GM19025 (cell line): ENCODE measurements around the gene CEP41.
"Not testable (repeated sequence)": the region's sequence is repeated elsewhere in the genome, so short reads cannot be mapped to it uniquely, and the experiment has no call there.

Experiments used
- ATAC-seq: cut with Tn5 transposase; IDR thresholded peaks from one replicate; pipeline ENCODE4 v1.9.1; 2021; ENCODE audit warnings: mild to moderate bottlenecking, low read depth, moderate library complexity; ENCODE audit not compliant: unreplicated experiment

CEP41 gene

DNA sequence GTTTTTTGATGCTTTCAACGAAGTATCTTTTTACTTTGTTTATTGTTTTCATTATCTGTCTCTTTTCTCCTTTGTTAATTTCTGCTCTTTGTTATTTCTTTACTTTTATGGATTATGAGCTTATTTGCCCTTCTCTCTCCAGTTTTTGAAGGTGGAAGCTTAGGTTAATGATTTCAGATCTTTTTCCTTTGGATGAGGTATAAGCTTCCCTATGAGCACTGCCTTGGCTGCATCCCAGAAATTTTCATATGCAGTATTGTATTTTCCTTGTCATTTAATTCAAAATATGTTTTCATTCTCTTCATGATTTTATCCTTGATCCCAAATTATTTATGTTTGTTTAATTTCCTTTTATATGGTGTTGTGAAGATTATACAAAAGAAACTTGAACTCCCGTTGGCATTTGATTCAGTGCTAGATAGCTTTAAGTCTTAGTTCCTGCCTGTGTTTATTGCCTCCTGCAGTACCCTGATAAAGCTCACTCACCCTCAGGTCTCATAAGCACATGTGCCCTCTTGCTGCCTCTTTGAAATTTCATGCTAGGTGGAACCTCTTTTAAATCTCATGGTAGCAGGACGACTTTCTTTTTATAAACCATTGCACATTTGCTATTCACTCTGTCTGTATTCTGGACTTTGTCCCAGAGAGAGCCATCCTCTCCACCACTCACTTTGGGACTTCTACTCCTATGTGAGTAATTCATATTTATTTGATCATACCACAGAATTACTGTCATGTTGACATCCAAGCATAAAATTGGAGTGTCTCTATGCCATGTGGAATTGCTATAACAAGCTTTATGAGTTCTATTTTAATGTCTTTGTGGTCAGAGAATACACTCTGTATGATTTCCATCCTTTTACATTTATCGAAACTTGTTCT is 23.0 kb upstream of the CEP41 start:
- no peak for ATAC-seq

DNA sequence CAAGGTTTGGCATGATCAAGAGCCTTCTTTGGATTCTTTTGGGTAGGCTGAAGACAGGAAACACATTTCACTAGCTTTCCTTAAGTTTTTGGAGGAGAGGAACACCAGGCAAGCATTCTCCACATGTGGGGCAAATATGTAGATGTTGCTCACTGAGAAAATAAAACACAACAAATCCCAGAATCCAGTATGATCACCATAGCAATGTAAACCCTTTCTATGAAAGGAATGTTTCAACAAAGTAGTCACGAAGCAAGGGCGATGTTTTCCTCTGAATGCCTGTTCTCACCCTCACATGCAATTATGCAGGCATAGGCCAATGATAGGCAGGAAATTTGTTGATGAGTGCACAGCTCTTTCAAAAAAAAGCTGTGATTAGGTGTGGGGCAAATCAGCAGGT is 20.5 kb upstream of the CEP41 start:
- no peak for ATAC-seq

DNA sequence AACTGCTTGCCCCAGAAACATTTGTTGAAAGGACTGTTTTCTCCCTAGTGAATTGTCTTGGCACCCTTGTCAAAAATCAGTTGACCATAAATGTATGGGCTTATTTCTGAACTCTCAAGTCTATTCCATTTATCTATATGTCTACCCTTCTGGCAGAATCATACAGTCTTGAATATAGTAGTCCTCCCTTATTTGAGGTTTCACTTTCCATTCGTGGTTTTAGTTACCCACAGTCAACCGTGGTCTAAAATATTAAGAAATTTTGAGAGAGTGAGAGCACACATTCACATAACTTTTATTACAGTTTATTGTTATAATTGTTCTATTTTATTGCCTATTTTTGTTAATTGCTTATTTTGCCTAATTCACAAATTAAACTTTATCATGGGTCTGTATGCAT is 17.4 kb upstream of the CEP41 start:
- no peak for ATAC-seq

DNA sequence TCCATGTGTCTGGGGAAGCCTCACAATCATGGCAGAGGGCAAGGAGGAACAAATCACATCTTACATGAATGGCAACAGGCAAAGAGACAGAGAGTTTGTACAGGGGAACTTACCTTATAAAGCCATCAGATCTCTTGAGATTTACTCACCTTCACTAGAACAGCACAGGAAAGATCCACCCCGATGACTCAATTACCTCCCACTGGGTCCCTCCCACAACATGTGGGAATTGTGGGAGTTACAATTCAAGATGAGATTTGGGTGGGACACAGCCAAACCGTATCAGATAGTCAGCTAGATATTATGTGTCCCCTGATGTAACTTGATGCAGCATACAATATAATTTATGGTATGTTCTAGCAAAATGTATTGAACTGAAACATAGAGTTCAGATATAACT is 14.1 kb upstream of the CEP41 start:
- ATAC-seq: no peak

DNA sequence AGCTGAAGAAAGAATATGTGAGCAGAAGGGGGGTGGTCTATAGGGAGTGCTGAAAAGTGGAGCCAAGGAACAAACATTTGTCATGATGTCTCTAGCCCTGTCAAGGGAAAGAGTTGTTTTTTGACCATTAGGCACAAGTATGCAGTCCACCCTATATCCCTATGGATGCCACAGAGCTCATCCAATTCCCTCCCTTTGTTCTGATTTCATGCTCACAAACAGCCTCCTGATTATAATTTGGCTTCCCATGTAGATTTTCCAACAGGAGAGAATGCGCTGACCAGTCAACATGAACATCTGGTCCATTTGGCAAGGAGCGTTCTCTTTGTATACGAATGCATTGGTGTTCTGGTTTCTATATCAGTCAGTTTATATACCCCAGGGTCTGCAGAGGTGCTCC is 12.1 kb upstream of the CEP41 start:
- ATAC-seq: no peak

DNA sequence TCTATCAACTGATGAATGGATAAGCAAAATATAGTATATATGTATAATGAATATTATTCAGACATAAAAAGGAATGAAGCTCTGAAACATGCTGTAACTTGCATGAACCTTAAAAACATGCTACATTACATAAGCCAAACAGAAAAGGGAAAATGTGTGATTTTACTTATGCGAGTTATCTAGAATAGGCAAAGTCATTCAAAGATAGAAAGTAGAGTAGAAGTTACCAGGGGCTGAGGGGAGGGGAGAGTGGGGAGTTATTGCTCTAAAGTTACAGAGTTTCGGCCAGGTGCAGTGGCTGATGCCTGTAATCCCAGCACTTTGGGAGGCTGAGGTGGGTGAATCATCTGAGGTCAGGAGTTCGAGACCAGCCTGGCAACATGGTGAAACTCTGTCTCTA is 10.5 kb upstream of the CEP41 start:
- ATAC-seq: not testable (repeated sequence)

DNA sequence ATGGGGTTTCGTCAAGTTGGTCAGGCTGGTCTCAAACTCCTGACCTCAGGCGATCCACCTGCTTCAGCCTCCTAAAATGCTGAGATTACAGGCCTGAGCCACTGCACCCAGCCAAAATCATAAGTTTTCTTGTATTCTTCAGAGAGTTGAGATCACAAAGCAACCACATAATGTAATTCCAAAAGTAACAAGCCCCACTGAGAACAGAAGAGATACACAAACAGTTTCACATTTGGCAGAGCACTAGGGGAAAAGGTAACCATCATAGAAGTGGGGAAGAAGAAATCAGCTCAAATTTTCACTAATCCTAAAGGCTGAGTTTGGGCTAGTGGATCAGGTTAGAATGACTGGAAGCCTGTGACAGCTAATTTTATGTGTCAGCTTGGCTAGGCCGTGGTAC is 5.4 kb upstream of the CEP41 start:
- no peak for ATAC-seq

DNA sequence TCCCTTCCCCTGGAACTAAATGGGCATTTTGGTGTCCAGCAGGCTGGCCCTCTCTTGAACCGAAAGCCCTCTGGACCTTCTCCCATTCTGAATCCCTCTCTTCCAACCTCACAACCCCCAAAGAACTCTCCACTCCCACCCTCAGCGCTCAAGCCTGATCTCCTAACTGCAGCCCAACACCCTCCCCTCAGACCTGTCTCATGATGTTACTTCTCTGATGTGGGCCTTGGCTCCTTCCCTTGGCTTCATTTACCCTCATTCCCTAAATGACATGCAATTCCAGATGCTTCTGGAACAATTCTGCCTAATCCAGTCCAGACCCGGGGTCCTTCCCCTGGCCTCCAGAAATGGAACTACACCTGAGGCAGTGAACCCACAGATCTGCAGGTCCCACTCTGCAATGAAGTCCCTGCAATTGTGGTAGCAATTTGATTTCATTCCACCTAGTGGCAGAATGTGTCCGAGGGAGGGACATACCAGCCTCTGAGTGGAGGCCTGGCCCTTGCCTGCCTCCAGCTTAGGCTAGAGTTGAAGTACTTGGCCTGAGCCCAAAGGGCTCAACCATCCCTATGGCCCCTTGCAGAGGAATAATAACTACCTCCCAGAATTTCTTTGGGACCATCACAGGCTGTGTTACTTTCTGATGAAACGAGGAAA is 4.1 kb upstream of the CEP41 start:
- no peak for ATAC-seq

DNA sequence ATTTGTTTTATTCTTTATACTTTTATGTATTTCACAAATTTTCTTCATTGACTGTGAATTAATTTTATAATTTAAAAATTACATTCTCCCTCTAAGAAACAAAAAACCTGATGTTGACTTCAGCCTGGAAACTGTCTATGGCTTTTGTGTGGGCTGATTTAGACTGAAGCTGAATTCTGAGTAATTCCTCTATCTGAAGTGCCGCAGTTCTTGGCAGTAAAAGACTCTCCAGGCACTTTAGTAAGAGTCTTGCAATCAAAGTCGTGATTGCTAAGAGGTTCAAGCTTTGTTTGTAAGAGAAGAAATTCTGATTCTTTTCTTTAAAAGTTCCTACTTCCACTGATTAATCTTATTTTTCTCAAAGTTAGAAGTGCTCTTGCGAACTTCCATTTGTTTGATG is 3.4 kb upstream of the CEP41 start:
- ATAC-seq: no peak

DNA sequence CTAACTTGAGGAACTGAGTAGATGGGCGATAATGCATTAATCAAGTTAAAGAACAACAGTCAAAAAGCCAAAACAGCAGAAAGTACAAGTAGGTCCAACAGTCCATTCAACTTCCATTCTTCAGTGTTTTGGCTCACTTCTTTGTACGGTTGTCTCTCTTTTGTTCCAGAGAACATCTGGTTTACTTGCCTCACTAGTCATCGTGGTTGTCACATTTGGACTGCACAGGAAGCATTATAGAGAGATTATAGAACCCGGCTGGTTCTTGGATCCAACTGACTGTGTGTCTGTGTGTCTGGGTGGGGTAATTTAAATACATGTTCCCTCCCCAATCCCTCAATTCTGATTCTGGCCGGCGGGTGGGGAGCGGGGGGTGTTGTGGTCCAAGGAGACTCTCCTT is 1.8 kb upstream of the CEP41 start:
- ATAC-seq: no peak

DNA sequence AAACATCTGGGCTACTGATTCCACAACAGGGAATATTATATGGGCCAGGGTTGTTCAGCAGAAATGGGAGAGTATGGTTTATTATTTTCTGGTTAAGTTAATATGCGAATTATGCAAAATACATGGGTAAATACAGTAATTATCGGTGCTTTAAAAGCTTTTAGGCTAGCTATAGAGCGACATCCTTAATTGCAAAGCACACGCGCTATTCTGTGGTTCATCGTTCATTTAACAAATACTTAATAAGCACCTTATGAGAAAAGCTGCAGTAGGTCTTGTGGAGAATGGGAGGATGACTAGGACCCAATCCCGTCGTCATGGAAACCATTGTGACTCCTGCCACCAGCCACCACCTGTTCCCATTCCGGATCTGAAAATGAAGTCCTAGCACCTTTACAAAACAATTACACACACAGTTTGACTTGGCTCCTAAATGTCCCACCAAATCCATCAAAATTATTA is 623 bp upstream of the CEP41 start:
- no peak for ATAC-seq

DNA sequence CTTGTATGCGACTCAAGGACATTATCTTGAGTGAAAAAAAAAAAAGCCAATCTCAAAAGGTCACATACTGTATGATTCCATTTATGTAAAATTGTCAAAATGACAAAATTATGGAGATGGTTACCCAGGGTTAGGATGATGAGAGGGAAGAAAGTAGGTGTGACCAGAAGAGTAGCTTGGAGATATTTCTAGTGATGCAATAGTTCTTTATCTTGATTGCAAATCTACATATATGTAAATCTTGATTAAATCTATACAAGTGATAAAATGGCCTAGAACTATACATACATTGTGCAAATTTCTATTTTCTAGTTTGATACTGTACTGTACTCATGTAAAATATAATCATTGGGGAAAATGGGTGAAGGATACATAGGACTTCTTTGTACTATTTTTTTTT is 4.6 kb downstream of the CEP41 start:
- no peak for ATAC-seq

DNA sequence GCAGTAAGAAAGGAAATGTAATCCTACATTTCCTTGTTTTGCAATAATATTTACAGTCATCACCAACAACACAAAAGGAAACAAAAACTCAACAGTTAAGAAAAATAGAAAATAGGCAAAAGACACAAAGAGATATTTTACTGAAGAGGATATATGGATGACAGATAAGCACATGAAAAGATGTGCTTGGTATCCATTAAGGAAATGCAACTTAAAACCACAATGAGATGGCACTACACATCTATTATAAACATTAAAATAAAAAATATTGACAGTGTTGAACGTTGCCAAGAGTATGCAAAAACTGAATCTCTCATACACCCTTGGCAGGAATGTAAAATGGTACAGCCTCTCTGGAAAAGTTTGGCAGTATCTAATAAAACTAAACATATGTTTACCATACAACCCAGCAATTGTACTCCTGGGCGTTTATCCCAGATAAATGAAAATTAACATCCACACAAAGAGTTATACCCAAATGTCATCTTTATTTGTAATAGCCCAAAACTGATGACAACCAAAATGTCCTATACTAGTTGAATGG is 5.4 kb downstream of the CEP41 start:
- ATAC-seq: no peak

DNA sequence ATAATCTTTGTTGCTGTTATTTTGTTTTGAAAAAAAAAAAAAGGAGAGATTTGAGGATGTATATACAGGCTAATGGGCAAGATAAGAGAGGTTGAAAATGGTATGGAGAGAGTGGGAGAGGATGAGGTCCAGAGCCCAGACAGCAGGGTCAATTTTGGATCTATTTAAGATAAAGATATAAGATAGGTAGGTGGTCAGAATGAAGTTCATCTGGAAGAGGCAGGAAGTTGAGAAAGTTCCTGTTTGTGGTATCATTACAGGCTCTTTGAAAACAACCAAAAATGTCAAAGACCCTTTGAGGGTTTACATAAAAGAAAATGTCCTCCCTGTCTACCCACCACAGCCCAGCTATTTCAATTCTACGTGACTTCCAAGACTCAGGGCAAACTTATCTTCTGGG is 7.5 kb downstream of the CEP41 start:
- no peak for ATAC-seq

DNA sequence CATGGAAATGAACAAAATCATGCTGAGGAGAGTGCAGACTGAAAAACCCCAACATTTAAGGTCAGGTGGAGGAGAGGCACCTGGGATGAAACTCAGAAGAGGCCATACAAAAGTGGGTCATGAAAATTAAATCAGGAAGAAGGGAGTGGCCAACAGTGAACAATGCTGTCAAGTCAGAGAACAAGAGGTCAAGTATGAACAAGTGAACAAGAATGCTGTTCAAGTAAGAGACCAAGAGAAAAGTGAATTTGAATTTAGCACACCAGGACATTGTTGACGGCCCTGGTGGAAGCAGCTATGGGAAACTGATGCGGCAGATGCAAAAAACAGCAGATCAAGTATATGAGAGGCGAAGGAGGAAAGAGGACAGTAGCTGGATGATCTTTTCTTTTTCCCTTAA is 7.9 kb downstream of the CEP41 start:
- ATAC-seq: no peak

DNA sequence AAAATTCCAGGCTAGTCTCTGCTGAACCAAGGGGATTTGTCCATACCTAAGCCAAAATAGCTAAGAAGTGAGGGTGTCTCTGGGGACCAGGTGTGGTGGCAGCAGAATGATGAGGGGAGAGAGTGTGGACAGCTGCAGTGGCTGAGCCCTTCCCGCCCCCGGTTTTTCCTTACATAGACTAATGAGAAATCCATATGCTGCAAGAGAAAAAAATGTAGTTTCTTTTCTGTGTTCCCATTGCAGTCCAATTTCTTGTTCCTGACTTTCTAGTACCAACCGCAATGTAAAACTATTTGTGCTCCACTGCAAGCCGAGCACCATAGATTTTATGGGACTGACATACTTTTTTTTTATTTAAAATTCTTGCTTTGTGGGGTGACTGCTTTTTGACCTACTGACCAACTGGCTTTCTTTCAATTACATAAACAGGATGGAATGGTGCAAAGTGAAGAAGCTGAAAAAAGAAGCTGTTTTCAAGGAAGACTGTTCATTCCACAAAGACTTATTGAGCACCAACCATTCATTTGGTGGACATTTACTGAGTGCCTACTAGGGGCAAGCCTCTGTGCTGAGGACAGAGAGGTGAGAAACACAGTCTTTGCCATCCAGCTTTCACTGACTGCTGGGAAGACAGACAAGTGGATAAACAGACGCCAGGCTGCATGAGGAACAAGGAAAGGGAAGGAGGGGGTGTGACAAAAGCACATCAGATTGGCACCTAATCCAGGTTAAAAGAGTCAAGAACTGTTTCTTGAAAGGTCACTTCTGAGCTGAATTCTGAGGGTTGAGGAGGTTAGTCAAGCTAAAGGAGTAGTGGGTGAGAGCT is 9.8 kb downstream of the CEP41 start:
- ATAC-seq: no peak

DNA sequence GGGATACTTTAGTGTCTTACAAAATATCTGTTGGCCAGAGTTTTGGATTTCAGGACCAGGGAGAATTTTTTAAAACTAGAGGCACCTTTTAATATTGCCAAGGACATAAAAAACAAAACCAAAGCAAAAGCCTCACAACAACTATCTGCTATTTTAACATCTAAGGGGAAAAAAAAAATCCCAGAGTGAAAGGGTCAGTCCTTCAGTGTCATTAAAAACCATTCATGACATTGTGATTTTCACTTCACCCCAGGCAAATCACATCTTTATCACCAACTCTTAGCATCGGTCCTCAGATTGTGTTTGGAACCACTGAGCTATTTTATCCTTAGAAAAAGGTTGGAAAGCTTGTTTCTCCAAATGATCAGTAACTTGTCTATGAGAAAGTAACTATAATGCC is 10.7 kb downstream of the CEP41 start:
- no peak for ATAC-seq

DNA sequence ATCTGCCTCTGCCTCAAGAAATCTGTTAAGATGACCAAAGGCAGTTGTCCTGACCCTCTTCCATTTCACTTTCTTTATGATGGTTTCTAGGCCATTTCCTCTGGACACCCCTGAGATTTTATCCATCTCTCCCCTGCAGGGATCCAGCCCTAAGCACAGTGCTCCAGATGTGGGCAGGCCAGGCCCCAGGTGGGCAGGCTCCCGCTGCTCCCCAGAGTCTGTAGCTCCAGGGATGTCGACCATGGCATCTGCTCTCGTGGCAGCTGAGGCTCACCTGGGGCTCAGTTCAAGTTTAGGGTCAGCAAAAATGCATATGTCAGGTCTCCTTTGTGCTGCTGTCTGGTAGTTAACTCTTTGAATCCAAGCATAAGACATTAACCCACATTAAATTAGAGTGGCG is 11.8 kb downstream of the CEP41 start:
- no peak for ATAC-seq

DNA sequence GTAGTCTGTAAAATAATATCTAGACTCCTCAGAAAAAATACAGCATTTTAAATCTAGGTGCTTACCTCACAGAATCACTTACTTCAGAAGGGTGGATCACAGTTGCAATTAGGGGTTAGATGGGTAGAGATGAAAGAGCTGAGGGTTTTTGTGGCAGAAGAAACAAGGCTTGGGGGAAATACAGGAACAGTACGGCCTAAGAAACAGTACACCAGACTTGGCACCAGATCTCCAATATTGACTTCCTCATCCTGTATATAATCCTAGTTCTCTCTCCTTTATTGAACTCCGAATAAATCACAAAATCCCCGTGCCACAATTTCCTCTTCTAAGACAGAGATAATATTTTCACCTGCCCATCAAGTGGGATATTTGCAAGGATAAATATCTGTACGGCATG is 14.3 kb downstream of the CEP41 start:
- no peak for ATAC-seq

DNA sequence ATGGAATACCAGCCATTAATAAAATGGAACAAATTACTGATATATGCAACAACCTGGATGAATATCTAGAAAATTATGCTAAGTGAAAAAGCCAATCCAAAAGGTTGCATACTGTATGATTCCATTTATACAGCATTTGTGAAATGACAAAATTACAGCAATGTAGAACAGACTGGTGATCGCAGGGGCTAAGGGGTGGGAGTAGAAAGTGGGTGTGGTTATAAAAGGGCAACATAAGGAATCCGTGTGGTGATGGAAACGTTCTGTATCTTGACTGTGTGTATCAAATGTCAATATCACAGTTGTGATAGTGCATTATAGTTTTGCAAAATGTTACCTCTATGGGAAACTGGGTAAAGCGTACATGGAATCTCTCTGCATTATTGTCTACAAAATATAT is 15.0 kb downstream of the CEP41 start:
- ATAC-seq: no peak

DNA sequence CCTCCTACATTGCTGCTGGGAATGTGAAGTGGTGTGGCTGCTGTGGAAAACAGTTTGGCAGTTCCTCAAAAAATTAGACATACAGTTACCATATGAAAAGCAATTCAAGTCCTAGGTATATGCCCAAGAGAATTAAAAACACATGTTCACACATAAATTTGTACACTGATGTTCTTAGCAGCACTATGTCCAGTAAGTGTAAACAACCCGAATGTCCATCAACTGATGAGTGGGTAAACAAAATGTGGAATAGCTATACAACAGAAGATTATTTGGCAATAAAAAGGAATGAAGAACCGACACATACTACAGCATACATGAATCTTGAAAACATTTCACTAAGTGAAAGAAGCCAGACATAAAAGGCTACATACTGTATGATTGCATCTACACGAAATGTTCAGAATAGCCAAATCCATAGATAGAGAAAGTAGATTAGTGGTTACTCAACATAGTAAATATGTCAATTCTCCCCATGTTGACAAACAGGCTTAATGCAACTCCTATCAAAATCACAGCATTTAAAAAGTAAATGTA is 17.2 kb downstream of the CEP41 start:
- ATAC-seq: no peak
